ENCODE results near the gene PUS1. TPM values are rescaled to one million over a fixed set of nuclear protein-coding genes. Genes with fewer than 3 reads are reported as not detected.

The PUS1 gene
- 48.8 and 58.1 TPM in 2 replicates for total RNA-seq (2013; cell fraction: nucleolus; rRNA removed)
- 28.7 and 33.5 TPM in 2 replicates for total RNA-seq (2014; rRNA removed)
- 13.7 and 14.9 TPM in 2 replicates for total RNA-seq (2014; rRNA removed; fragmentation: Illumina TruSeq; extraction: Trizol)
- 66.4 and 74.2 TPM in 2 replicates for total RNA-seq (2021)
- 18.3 TPM for polyA plus RNA-seq (2011; ENCODE audit: low read depth)
- polyA plus RNA-seq (2011; rRNA removed), result 12.6 and 23.2 TPM in 2 replicates
- polyA plus RNA-seq (2011; cell fraction: cytosol; rRNA removed), result 27.6 and 39.0 TPM in 2 replicates
- polyA plus RNA-seq (2011; cell fraction: nucleus; rRNA removed), result 43.3 and 57.3 TPM in 2 replicates
- polyA plus RNA-seq (2012), result 23.9 and 30.2 TPM in 2 replicates
- polyA plus RNA-seq (2014; fragmentation: Illumina TruSeq; extraction: Trizol), result 7.6 and 17.3 TPM in 2 replicates
- polyA plus RNA-seq (2014; fragmentation: Nextera tagmentation; extraction: Ambion mirVana), result 1 to 10 TPM; 1.3 to 5.5 TPM
- 42.5 and 62.4 TPM in 2 replicates for polyA plus RNA-seq (2014; rRNA removed)
- 10 to 100 TPM; 27.7 to 37.7 TPM for polyA plus RNA-seq (2016; fragmentation: Nextera tagmentation; extraction: Ambion mirVana)
- 21.6 and 31.2 TPM in 2 replicates for polyA minus RNA-seq (2011; rRNA and poly(A)+ RNA removed)
- polyA minus RNA-seq (2011; cell fraction: cytosol; rRNA and poly(A)+ RNA removed), result 11.5 and 18.8 TPM in 2 replicates
- polyA minus RNA-seq (2011; cell fraction: nucleus; rRNA and poly(A)+ RNA removed), result 13.5 and 30.7 TPM in 2 replicates
- Bru-seq, nascent RNA, result percentile 76 among the genes with signal in this experiment
- BruChase-seq, experiment 1, labeled RNA remaining after a 6-hour chase, result percentile 82 among the genes with signal in this experiment
- percentile 85 among the genes with signal in this experiment for BruChase-seq, experiment 2, labeled RNA remaining after a 2-hour chase
- long read RNA-seq, experiment 1, partial matches to known transcripts, result 1 of 3 reads
- long read RNA-seq, experiment 1, other reads (novel, unspliced or antisense), result 1 of 3 reads
- long read RNA-seq, experiment 2, partial matches to known transcripts, result 3 of 8 reads
- long read RNA-seq, experiment 2, other reads (novel, unspliced or antisense), result 2 of 8 reads

DNA sequence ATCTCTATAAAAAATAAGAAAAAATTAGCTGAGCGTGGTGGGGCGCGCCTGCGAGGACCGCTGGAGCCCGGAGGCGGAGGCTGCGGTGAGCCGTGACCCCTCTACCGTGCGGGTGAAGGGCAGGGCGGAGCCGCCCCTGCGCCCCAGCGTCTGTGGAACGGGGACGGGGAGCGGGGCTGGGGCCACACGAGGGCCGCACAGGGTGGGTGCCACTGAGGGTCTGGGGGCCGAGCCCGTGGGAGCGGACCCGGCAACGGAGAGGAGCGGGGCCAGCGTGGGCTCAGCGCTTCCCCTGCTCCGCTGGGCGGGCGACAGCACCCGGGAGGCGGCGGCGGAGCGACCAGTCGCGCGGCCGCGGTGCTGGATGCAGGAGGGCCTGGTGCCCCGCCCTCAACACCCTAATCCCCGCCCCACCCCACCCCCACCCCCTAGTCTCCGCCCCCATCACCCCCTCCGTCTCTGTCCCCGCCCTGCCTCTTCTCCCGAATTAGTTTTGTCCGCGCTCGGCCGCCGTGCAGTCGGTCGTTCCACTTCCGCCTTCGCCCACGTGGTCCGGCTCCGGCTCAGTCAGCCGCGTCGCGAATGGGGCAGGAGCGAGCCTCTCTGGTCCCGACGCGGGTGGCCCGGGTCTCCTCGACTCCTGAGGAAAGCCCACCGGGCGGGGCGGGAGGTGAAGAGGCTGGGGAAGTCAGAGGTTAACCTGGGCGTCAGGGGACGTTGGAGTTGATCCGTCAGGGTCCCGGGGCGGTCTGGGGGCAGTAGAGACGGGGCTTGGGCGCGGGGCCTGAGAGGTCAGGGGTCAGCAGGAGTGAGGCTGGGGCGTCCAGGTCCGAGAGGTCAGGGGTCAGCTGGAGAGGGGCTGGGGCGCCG, at the start of gene PUS1:
PUS1 (plus strand) TSS at position 566 of the 870 bp plus-strand sequence. CDS start 447 bp downstream, outside the sequence.
- intact Hi-C loops (cut with micrococcal nuclease; ENCODE audit: unreplicated experiment) (loop anchor here (2.0 kb wide), 2 partner anchors 20 to 34 kb away; partner anchors contain the start of genes EP400 and ULK1), in situ Hi-C loops (cut with MboI) (no loop called here)
- Histone ChIP-seq H3K36me3 (ENCODE audit: control insufficient read depth in 2 of 2, insufficient read depth in 2 of 2, low read length in 1 of 2) (peaks cover 6 to 18% of the 10 kb centered on the region in 2 experiments), H3K4me2 (ENCODE audit: control insufficient read depth, insufficient read depth) (peak within 1 kb of the TSS; percentile 76), H3K9ac (ENCODE audit: control insufficient read depth, insufficient read depth, low read length) (peak within 1 kb of the TSS; percentile 92), H3K9me3 (replicated peaks; ENCODE audit: control insufficient read depth, insufficient read depth, low read length) (no peaks in the 10 kb centered on the region), H3K27ac (ENCODE audit: control insufficient read depth, insufficient read depth) (peak within 1 kb of the TSS; percentile 84), H4K20me1 (ENCODE audit: control insufficient read depth, insufficient read depth) (0 out of 2 replicates have a peak, but pooled peaks cover under 1% of the 10 kb centered on the region), H2AFZ (ENCODE audit: control insufficient read depth, low read depth, low read length) (peak within 1 kb of the TSS; percentile 90), H3K79me2 (ENCODE audit: control insufficient read depth, insufficient read depth, low read length) (peaks cover 20% of the 10 kb centered on the region), H3K4me1 (ENCODE audit: control insufficient read depth, insufficient read depth, low read length) (peaks cover 11% of the 10 kb centered on the region), H3K27me3 (replicated peaks in 1 of 2; ENCODE audit: control insufficient read depth in 2 of 2, insufficient read depth in 2 of 2, low read length in 1 of 2) (no peaks in the 10 kb centered on the region), H3K4me3 (peak within 1 kb of the TSS; percentile 90)
- ChIA-PET RAD21 (ENCODE audit: unreplicated experiment) (interaction anchor here (1.0 kb wide), 1 partner anchor 93 kb away, joined by 4 read pairs; no protein-coding TSS in a partner anchor), POLR2A (interaction anchor here (0.6 kb wide), 1 partner anchor 148 kb away, joined by 3 read pairs; no protein-coding TSS in a partner anchor), SMC1A (ENCODE audit: uncharacterized antibody, unreplicated experiment) (interaction anchor here (0.8 to 1.0 kb wide), 2 partner anchors 23 to 31 kb away, joined by 3 to 4 read pairs; no protein-coding TSS in a partner anchor), CTCF (interaction anchor here (1.1 kb wide), 1 partner anchor 93 kb away, joined by 5 read pairs; no protein-coding TSS in a partner anchor)
- 1% methylated on average over 58 of the region's 84 CpGs for WGBS (ENCODE audit: insufficient coverage, insufficient replicate concordance, low lambda C conversion rate, missing lambda C conversion rate)
- no TSS peak for BruUV-seq (replicated peaks)
- ATAC-seq (peak; percentile 85), DNase-seq (ENCODE audit: low read depth, low spot score) (peak; percentile 68), FAIRE-seq (peak; percentile 95)
- TF ChIP-seq, protein P1, sequence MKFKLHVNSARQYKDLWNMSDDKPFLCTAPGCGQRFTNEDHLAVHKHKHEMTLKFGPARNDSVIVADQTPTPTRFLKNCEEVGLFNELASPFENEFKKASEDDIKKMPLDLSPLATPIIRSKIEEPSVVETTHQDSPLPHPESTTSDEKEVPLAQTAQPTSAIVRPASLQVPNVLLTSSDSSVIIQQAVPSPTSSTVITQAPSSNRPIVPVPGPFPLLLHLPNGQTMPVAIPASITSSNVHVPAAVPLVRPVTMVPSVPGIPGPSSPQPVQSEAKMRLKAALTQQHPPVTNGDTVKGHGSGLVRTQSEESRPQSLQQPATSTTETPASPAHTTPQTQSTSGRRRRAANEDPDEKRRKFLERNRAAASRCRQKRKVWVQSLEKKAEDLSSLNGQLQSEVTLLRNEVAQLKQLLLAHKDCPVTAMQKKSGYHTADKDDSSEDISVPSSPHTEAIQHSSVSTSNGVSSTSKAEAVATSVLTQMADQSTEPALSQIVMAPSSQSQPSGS (IDR thresholded peaks at IDR 0.05; ENCODE audit: low read length), result no peak
- TF ChIP-seq LARP7 (IDR thresholded peaks at IDR 0.05) (no peak), FOXM1 (IDR thresholded peaks at IDR 0.05; ENCODE audit: low read depth, low read length) (no peak), BCL11A (IDR thresholded peaks at IDR 0.05; ENCODE audit: low read depth, low read length) (no peak), IKZF2 (IDR thresholded peaks at IDR 0.05) (no peak), BRCA1 (IDR thresholded peaks at IDR 0.05; ENCODE audit: low read depth, low read length) (no peak), RB1 (IDR thresholded peaks at IDR 0.05; ENCODE audit: borderline replicate concordance) (no peak), SMARCA5 (IDR thresholded peaks at IDR 0.05) (peak; percentile 25; the same call in 1 of the 2 replicates), TCF3 (IDR thresholded peaks at IDR 0.05; ENCODE audit: borderline replicate concordance, insufficient read depth, low read depth, low read length) (0 out of 2 replicates have a peak, but pooled peaks have one; percentile 18), PAX5 (IDR thresholded peaks at IDR 0.05; ENCODE audit: borderline replicate concordance, low read depth, low read length) (peak; percentile 87)
- TF ChIP-seq, protein P2, sequence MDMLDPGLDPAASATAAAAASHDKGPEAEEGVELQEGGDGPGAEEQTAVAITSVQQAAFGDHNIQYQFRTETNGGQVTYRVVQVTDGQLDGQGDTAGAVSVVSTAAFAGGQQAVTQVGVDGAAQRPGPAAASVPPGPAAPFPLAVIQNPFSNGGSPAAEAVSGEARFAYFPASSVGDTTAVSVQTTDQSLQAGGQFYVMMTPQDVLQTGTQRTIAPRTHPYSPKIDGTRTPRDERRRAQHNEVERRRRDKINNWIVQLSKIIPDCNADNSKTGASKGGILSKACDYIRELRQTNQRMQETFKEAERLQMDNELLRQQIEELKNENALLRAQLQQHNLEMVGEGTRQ (IDR thresholded peaks at IDR 0.05; ENCODE audit: borderline replicate concordance, low read depth, low read length), result peak; percentile 72
- TF ChIP-seq, protein P3, sequence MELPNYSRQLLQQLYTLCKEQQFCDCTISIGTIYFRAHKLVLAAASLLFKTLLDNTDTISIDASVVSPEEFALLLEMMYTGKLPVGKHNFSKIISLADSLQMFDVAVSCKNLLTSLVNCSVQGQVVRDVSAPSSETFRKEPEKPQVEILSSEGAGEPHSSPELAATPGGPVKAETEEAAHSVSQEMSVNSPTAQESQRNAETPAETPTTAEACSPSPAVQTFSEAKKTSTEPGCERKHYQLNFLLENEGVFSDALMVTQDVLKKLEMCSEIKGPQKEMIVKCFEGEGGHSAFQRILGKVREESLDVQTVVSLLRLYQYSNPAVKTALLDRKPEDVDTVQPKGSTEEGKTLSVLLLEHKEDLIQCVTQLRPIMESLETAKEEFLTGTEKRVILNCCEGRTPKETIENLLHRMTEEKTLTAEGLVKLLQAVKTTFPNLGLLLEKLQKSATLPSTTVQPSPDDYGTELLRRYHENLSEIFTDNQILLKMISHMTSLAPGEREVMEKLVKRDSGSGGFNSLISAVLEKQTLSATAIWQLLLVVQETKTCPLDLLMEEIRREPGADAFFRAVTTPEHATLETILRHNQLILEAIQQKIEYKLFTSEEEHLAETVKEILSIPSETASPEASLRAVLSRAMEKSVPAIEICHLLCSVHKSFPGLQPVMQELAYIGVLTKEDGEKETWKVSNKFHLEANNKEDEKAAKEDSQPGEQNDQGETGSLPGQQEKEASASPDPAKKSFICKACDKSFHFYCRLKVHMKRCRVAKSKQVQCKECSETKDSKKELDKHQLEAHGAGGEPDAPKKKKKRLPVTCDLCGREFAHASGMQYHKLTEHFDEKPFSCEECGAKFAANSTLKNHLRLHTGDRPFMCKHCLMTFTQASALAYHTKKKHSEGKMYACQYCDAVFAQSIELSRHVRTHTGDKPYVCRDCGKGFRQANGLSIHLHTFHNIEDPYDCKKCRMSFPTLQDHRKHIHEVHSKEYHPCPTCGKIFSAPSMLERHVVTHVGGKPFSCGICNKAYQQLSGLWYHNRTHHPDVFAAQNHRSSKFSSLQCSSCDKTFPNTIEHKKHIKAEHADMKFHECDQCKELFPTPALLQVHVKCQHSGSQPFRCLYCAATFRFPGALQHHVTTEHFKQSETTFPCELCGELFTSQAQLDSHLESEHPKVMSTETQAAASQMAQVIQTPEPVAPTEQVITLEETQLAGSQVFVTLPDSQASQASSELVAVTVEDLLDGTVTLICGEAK (IDR thresholded peaks at IDR 0.05; ENCODE audit: borderline replicate concordance), result no peak

Data from GM12878 (cell line).